HepG2 (cell line): ENCODE results near the gene NCCRP1. TPM values are rescaled to one million over a fixed set of nuclear protein-coding genes. Genes with fewer than 3 reads are reported as not detected.

Source experiments
- ATAC-seq: fragments of 200-7000 bp; cut with Tn5 transposase; 3 replicates; pipeline ENCODE4 v1.9.1; 2020; ENCODE audit warnings: mild to moderate bottlenecking, moderate library complexity
- BruUV-seq: library from RNA; stranded (reverse); fragments of 400-500 nt; replicated peaks from 2 replicates; lab custom pipeline; 2021; lab: Mats Ljungman, UMichigan
- CTCF ChIA-PET: fragments of 300-600 bp; formaldehyde crosslinking; extraction: SDS; loops from one replicate; lab custom pipeline; 2021; ENCODE audit warnings: low total read pairs, inconsistent platforms, low intra/inter-chr PET ratio; lab: Yijun Ruan, JAX
- POLR2A ChIA-PET: fragments of 350-600 bp; sonication (Branson Sonifier 250); formaldehyde crosslinking; loops from one replicate; lab custom pipeline; 2020; ENCODE audit warnings: antibody characterized with exemption, inconsistent platforms; lab: Yijun Ruan, JAX
- DNase-seq: peaks from one replicate; pipeline ENCODE4 v3.0.0-alpha.2; 2015; ENCODE audit warnings: low spot score
- FAIRE-seq: peaks from 3 replicates; lab custom pipeline; 2011; peaks lifted over from hg19 to GRCh38; lab: Jason Lieb, UNC
- H2AFZ ChIP-seq: one replicate; pipeline ENCODE4 v1.6.1; 2011; ENCODE audit warnings: low read length, inconsistent platforms
- H3K27ac ChIP-seq: fragments of 300-600 bp; 3 replicates; pipeline ENCODE4 v1.8.0; 2011; ENCODE audit warnings: mixed run types, mild to moderate bottlenecking, mixed read lengths, low read length, inconsistent platforms; ENCODE audit not compliant: insufficient read depth; ENCODE audit errors: extremely low read length
- H3K27me3 ChIP-seq, 2 experiments: fragments of 200-600 bp in 1 of 2; 2 replicates in 1 of 2; 3 replicates in 1 of 2; pipeline versions ENCODE4 v1.6.0 to v1.8.0; 2011; ENCODE audit warnings: low read length in 2 of 2, mild to moderate bottlenecking in 2 of 2, moderate library complexity in 2 of 2, inconsistent platforms in 1 of 2; ENCODE audit not compliant: insufficient read depth in 2 of 2, control insufficient read depth in 1 of 2
- H3K36me3 ChIP-seq, 2 experiments: fragments of 200-600 bp in 1 of 2; replicated peaks in 1 of 2; 2 replicates in 1 of 2; 3 replicates in 1 of 2; pipeline versions ENCODE4 v1.5.1 to v1.8.0; 2011; ENCODE audit warnings: low read length in 2 of 2, inconsistent platforms in 1 of 2; ENCODE audit not compliant: insufficient read depth in 2 of 2, control insufficient read depth in 1 of 2
- H3K4me1 ChIP-seq: 2 replicates; pipeline ENCODE4 v1.5.1; 2012; ENCODE audit warnings: low read length, inconsistent platforms; ENCODE audit not compliant: insufficient read depth
- H3K4me2 ChIP-seq: 2 replicates; pipeline ENCODE4 v1.6.0; 2011; ENCODE audit warnings: low read depth, low read length, inconsistent platforms
- H3K4me3 ChIP-seq, 3 experiments: fragments of 200-600 bp in 1 of 3; sonication (generic), shearing (Covaris generic) in 1 of 3; replicated peaks in 1 of 3; 2 replicates each; pipeline ENCODE4 v1.5.1; 2011 to 2016; ENCODE audit warnings: low read length in 3 of 3, inconsistent platforms in 2 of 3, low read depth in 2 of 3, mild to moderate bottlenecking in 2 of 3, control low read depth in 1 of 3, mixed read lengths in 1 of 3; ENCODE audit not compliant: insufficient read depth in 1 of 3
- H3K79me2 ChIP-seq: one replicate; pipeline ENCODE4 v1.6.1; 2011; ENCODE audit warnings: low read length, inconsistent platforms; ENCODE audit not compliant: insufficient read depth
- H3K9ac ChIP-seq: 2 replicates; pipeline ENCODE4 v1.6.0; 2011; ENCODE audit warnings: mild to moderate bottlenecking, low read depth, low read length, inconsistent platforms; ENCODE audit not compliant: insufficient read depth
- H3K9me3 ChIP-seq: 2 replicates; pipeline ENCODE4 v1.5.1; 2012; ENCODE audit warnings: mild to moderate bottlenecking, low read length
- H4K20me1 ChIP-seq: 2 replicates; pipeline ENCODE4 v1.6.0; 2011; ENCODE audit warnings: inconsistent platforms, mild to moderate bottlenecking, low read length, moderate library complexity; ENCODE audit not compliant: insufficient read depth
- BHLHE40 ChIP-seq: IDR thresholded peaks from 2 replicates; pipeline ENCODE4 v1.6.1; 2011; ENCODE audit warnings: low read length, improper control_type of control experiment
- EP300 ChIP-seq, 3 experiments: sonication (generic) in 1 of 3; formaldehyde crosslinking in 1 of 3; IDR thresholded peaks; 2 replicates each; pipeline versions ENCODE4 v1.5.1 to v1.6.1; 2011 to 2020; ENCODE audit warnings: low read depth in 2 of 3, low read length in 2 of 3, borderline replicate concordance in 1 of 3, improper control_type of control experiment in 1 of 3, mild to moderate bottlenecking in 1 of 3, missing genetic modification reagents in 1 of 3, moderate library complexity in 1 of 3
- GABPB1 ChIP-seq: IDR thresholded peaks from 2 replicates; pipeline ENCODE4 v1.6.1; 2016; ENCODE audit warnings: mild to moderate bottlenecking, missing genetic modification reagents, moderate library complexity, missing compliant biosample characterization
- GATA4 ChIP-seq: sonication (generic); IDR thresholded peaks from 2 replicates; pipeline ENCODE4 v1.6.1; 2016; ENCODE audit warnings: antibody characterized with exemption, low read depth, borderline replicate concordance
- HDAC2 ChIP-seq: sonication (generic); formaldehyde crosslinking; IDR thresholded peaks from 2 replicates; pipeline ENCODE4 v1.4.0; 2020; ENCODE audit warnings: missing genetic modification reagents
- HNRNPH1 ChIP-seq: fragments of 200-400 bp; formaldehyde crosslinking; optimal IDR thresholded peaks from 2 replicates; pipeline ENCODE3; 2017; ENCODE audit warnings: mild to moderate bottlenecking, low read depth, low read length
- IKZF1 ChIP-seq: fragments of 450-650 bp; IDR thresholded peaks from 2 replicates; pipeline ENCODE4 v1.7.1; 2016
- JUNB ChIP-seq: sonication (generic); formaldehyde crosslinking; IDR thresholded peaks from 2 replicates; pipeline ENCODE4 v1.8.0; 2022; ENCODE audit warnings: missing genetic modification reagents, mild to moderate bottlenecking, borderline replicate concordance
- MXI1 ChIP-seq: IDR thresholded peaks from 3 replicates; pipeline ENCODE4 v1.6.1; 2012; ENCODE audit warnings: low read depth, low read length, inconsistent platforms, borderline replicate concordance
- POLR2AphosphoS5 ChIP-seq: IDR thresholded peaks from 2 replicates; pipeline ENCODE4 v1.6.1; 2012; ENCODE audit warnings: low read depth, low read length
- TOPORS ChIP-seq: sonication (generic); formaldehyde crosslinking; IDR thresholded peaks from 2 replicates; pipeline ENCODE4 v1.8.0; 2023; ENCODE audit warnings: mild to moderate bottlenecking, missing genetic modification reagents
- USF2 ChIP-seq, 2 experiments: sonication (generic) in 1 of 2; formaldehyde crosslinking in 1 of 2; IDR thresholded peaks; 2 replicates each; pipeline versions ENCODE4 v1.5.1 to v1.6.1; 2011 to 2020; ENCODE audit warnings: borderline replicate concordance in 1 of 2, low read depth in 1 of 2, low read length in 1 of 2, mild to moderate bottlenecking in 1 of 2, missing genetic modification reagents in 1 of 2, moderate library complexity in 1 of 2
- ZFP91 ChIP-seq: sonication (generic); formaldehyde crosslinking; IDR thresholded peaks from 2 replicates; pipeline ENCODE4 v1.9.0; 2022; ENCODE audit warnings: missing genetic modification reagents, mild to moderate bottlenecking, borderline replicate concordance
- ZNF263 ChIP-seq: sonication (generic); formaldehyde crosslinking; IDR thresholded peaks from 2 replicates; pipeline ENCODE4 v1.4.0; 2020; ENCODE audit warnings: missing genetic modification reagents
- ZNF354B ChIP-seq: sonication (generic); formaldehyde crosslinking; IDR thresholded peaks from 2 replicates; pipeline ENCODE4 v1.8.0; 2022; ENCODE audit warnings: mild to moderate bottlenecking, missing genetic modification reagents
- ZNF414 ChIP-seq: sonication (generic); formaldehyde crosslinking; IDR thresholded peaks from 2 replicates; pipeline ENCODE4 v1.5.0; 2020; ENCODE audit warnings: missing genetic modification reagents
- ZNF549 ChIP-seq: sonication (generic); formaldehyde crosslinking; IDR thresholded peaks from 2 replicates; pipeline ENCODE4 v1.5.0; 2020; ENCODE audit warnings: missing genetic modification reagents
- WGBS: methylation state at CpG from one replicate; pipeline ENCODE4 v1.1.6; 2017; ENCODE audit warnings: low lambda C conversion rate; 5-methylcytosine and 5-hydroxymethylcytosine counted together
- in situ Hi-C: cut with HindIII; loops from 2 replicates; pipeline ENCODE4 v1.10.0; 2017; ENCODE audit warnings: low pct_unique_long_range_greater_than_20kb; ENCODE audit not compliant: extremely low pct_ligation_motif_present
- intact Hi-C: fragments of 100-400 bp; cut with micrococcal nuclease; formaldehyde crosslinking; loops from one replicate; pipeline ENCODE4 v1.10.0; 2022; ENCODE audit not compliant: unreplicated experiment
- polyA plus RNA-seq, 8 experiments: library from polyadenylated mRNA; depleted of rRNA in 3 of 8; stranded (reverse) in 7 of 8; unstranded in 1 of 8; fragments of >200 nt; fragmentation: Illumina TruSeq in 4 of 8; extraction: Trizol in 4 of 8; gene quantifications; 2 replicates each; pipeline versions ENCODE4 v1.2.1 to v1.2.3, GENCODE V29; 2011 to 2016; ENCODE audit warnings: low read depth in 4 of 8, missing spikeins in 1 of 8, mixed read lengths in 1 of 8; ENCODE audit not compliant: insufficient read depth in 1 of 8
- total RNA-seq, 5 experiments: library from RNA; depleted of rRNA; stranded (reverse); fragments of >200 nt; fragmentation: Illumina TruSeq; extraction: Trizol; gene quantifications; 2 replicates each; pipeline ENCODE4 v1.2.3, GENCODE V29; 2016; ENCODE audit warnings: low read depth in 1 of 5

Gene NCCRP1
- total and polyA plus RNA-seq, 2 of the 13 experiments (the other 11 are each of a cell fraction or from before 2014, with no cell fraction given), result not detected

- Histone ChIP-seq H3K4me2 (peak overlapping the region; percentile 38), H3K27ac (no peak overlapping the region), H2AFZ (no peak overlapping the region), H4K20me1 (no peaks in the 10 kb centered on the region), H3K4me1 (peaks cover 13% of the 10 kb centered on the region), H3K27me3 (peaks cover 0 to 2% of the 10 kb centered on the region in 2 experiments; a peak in 1 of 5 replicates), H3K79me2 (no peaks in the 10 kb centered on the region), H3K9ac (no peak overlapping the region), H3K9me3 (no peaks in the 10 kb centered on the region), H3K36me3 (no peaks in the 10 kb centered on the region), H3K4me3 (peak overlapping the region in 2 of 3 experiments; percentile 1 to 38; a peak in 1 of 6 replicates)
- no peak for FAIRE-seq
- ChIA-PET CTCF (no interaction called here), POLR2A (interaction anchor here (0.6 to 1.1 kb wide), 2 partner anchors 153 to 719 kb away, joined by 4 to 5 read pairs; partner anchors contain the start of gene PAF1)
- peak; percentile 87 for ATAC-seq
- WGBS, result 16% methylated on average over 18 of the region's 22 CpGs
- intact Hi-C loops (no loop called here), in situ Hi-C loops (no loop called here)
- peak; percentile 45 for DNase-seq
- BruUV-seq, result no TSS peak
- TF ChIP-seq MXI1 (no peak), ZNF549 (CRISPR knock-in tag) (no peak), HDAC2 (no peak), ZNF263 (CRISPR knock-in tag) (no peak), IKZF1 (no peak), POLR2AphosphoS5 (no peak), ZNF354B (CRISPR knock-in tag) (no peak), ZNF414 (no peak), USF2 (IDR thresholded peaks at IDR 0.05; ENCODE audit: low read depth, low read length) (peak; percentile 35; the same call in 1 of the 2 replicates), USF2 (CRISPR knock-in tag; IDR thresholded peaks at IDR 0.05; ENCODE audit: borderline replicate concordance) (no peak), TOPORS (no peak), GATA4 (no peak), EP300 (IDR thresholded peaks at IDR 0.05; ENCODE audit: low read depth in 2 of 2, low read length in 2 of 2) (no peak), EP300 (CRISPR knock-in tag; IDR thresholded peaks at IDR 0.05; ENCODE audit: borderline replicate concordance) (no peak), HNRNPH1 (no peak), BHLHE40 (peak; percentile 77), JUNB (CRISPR knock-in tag) (no peak), ZFP91 (CRISPR knock-in tag) (no peak), GABPB1 (CRISPR knock-in tag) (no peak; the same call in 1 of the 2 replicates)
These were observed 40.7 kb downstream of the NCCRP1 start for GRCh38 chr19:39237200-39238184.
